NCI-H460 (cell line): ENCODE data around the gene BPHL. TPM values are rescaled to one million over a fixed set of nuclear protein-coding genes. Genes with fewer than 3 reads are reported as not detected.
A peak's percentile ranks its signal among the peaks of the same experiment; 100 is the strongest.
"Not testable (repeated sequence)": the region's sequence is repeated elsewhere in the genome, so short reads cannot be mapped to it uniquely, and the experiment has no call there.

Experiments used
- DNase-seq: peaks from one replicate; pipeline ENCODE4 v3.0.0-alpha.2; 2016; ENCODE audit warnings: low read depth; ENCODE audit errors: extremely low read depth
- polyA plus RNA-seq: library from polyadenylated mRNA; depleted of rRNA; stranded (reverse); fragments of >200 nt; gene quantifications from 2 replicates; pipeline ENCODE4 v1.2.3, GENCODE V29; 2014; cell fraction: nucleus; rRNA removed
- total RNA-seq: library from RNA; depleted of rRNA; stranded (reverse); fragments of >200 nt; shearing (Covaris generic); gene quantifications from 2 replicates; pipeline ENCODE4 v1.2.3, GENCODE V29; 2014; rRNA removed

BPHL gene
- total RNA-seq, result 14.9 and 16.1 TPM in 2 replicates
- 16.1 and 18.1 TPM in 2 replicates for polyA plus RNA-seq

DNA sequence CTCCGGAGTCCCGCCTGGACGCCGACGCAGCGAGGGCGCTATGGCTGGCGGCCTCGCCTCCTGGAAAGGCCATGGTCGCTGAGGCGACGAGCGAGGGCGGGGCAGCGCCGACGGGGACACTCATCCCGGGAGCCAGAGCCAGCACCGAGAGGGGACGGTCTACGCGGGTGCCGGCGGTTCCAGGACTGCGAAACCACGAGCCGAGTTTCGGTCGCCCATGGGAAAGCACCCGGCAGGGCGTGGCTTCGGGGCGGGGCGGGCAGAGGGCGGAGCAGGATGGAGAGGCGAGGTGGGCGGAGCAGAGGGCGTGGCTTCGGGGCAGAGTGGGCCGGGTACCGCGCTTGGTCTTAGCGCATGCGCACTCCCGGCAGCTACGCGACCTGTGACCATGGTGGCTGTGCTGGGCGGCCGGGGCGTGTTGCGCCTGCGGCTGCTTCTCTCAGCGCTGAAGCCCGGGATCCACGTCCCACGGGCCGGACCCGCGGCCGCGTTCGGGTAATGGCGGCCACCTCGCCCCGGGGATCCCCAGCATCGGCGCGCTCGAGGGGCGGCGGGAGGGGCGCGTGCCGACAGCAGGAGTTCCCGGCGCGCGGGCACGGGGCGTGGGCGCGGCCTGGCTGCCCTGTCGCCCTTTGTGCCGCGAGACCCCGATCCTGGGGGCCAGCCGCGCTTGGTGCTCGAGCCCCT is at the start of gene BPHL:
Gene BPHL, plus strand, starts transcription at position 359 of the 687 bp plus-strand sequence. Its CDS starts 30 bp downstream, at position 389.
- peak; percentile 91 for DNase-seq

DNA sequence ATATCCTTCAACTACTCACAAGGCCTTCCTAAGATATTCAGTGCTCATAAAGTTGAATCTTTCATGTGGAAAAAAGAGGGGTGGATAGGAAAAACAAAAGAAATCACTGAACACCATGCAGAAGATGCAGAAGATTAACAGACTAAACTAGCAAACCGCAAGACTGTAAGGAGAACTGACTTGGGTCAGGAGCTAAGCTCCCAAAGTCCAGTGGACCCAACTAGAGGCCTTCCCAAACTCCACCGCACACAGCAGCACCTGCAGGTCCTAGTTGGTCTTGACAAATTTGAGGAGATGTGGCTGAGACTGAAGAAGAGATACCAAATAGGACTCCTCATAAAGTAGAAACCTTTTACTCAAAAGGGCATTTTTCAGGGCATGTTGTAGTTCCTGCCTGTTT is 46.9 kb upstream of the BPHL start:
- no peak for DNase-seq

DNA sequence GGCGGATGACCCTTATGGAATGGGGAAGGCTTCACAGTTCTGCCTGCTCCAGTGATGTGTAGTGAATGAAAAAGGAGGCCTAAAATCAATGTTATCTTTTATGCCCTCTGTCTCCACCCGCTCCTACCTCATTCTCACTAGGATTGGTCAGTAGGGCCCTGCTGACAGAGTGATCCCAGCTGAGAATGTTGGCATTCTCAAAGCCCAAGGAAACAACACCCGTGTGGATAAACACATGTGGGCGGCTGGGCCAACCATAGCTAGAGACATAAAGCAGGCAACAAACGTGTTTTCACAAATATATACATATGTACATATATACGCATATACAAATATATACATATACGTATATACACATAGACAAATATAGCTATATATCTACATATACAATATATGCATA is 45.7 kb upstream of the BPHL start:
- no peak for DNase-seq

DNA sequence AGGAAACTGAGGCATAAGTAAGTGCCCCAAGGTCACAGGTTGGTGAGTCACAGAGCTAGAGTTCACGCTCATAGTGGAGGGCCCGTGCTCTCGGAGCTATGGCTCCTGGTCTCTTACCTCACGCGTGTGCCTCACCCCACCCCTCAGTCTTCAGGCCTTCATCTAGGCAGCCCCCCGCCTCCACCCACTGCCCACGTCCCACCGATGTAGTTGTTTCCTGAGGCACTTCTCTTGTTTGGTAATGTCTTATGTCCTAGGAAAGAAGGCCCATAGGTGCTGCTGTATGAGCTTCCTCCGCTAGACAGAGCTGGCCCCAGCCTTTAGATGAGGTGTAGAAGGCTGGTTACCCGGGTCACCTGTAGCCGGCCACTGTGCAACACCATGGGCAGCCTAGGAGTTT is 45.1 kb upstream of the BPHL start:
- no peak for DNase-seq

DNA sequence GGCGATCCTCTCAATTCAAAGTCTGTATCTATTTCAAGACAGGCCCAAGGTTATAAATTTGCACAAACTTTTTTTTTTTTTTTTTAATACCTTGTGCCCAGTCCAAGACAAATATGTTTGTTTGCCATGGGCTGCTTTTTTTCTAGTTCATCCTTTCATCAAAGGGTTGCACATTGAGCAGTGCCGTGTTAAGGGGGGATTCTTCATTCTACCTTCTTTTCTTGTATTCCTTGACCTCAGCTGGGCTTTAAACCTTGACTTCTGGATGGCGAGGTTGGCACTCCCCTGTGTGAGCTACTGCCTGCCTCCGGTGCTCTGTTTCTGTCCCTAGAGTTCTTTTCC is 42.8 kb upstream of the BPHL start:
- DNase-seq, result no peak

DNA sequence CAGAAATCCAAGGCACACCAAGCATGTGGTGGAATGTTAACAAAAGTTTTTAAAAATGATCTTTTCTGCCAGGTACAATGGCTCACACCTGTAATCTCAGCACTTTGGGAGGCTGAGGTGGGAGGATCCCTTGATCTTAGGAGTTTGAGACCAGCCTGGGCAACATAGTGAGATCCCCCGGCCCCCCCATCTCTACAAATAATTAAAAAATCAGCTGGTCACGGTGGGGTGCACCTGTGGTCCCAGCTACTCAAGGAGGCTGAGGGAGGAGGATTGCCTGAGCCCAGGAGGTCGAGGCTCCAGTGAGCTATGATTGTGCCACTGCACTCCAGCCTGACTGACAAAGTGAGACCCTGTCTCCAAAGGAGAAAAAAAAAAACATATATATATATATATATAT is 42.2 kb upstream of the BPHL start:
- DNase-seq, result no peak

DNA sequence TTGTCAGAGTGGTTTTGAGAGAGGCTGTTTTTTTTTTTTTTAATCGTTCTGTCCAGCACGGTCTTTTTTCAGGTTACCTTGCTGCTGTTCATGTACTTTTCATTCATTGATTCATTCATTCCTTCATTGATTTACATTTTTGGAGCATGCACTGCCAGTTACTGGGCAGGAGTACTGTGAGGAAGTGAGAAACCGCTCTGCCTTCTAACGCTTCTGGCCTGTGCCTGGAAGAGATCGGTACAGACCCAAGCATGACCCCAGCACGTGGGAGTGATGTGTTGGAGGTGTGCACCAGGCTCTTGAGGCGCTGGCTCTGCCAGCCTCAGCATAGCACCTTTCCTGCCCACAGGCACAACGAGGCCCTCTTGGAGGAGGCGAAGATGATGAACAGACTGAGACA is 41.1 kb upstream of the BPHL start:
- DNase-seq, result no peak

DNA sequence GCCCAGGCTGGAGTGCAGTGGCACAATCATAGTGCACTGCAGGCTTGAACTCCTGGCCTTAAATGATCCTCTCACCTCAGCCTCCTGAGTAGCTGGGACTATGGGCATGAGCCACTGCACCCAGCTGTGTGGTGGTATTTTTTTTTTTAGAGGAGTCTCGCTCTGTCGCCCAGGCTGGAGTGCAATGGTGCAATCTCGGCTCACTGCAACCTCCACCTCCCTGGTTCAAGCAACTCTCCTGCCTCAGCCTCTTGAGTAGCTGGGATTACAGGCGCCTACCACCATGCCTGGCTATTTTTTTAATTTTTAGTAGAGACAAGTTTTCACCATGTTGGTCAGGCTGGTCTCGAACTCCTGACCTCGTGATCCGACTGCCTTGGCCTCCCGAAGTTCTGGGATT is 39.6 kb upstream of the BPHL start:
- DNase-seq, result not testable (repeated sequence)

DNA sequence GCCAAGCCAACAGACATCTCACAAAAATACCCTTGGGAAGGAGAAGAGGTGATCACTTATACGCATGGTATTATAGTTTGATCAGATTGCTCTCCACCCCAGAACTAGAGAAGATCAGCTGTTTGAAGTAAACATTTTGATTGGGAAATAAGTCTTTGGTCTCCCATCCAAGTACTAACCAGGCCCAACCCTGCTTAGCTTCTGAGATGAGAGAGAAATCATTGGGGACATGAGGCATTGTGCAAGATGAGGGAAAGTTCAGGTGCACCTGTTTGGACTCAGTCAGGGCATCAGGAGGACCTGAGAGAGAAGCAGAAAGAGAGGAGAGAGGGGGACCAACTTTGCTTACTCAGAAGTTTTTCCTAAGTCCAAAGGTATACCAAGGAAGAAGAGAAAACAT is 38.8 kb upstream of the BPHL start:
- DNase-seq, result no peak

DNA sequence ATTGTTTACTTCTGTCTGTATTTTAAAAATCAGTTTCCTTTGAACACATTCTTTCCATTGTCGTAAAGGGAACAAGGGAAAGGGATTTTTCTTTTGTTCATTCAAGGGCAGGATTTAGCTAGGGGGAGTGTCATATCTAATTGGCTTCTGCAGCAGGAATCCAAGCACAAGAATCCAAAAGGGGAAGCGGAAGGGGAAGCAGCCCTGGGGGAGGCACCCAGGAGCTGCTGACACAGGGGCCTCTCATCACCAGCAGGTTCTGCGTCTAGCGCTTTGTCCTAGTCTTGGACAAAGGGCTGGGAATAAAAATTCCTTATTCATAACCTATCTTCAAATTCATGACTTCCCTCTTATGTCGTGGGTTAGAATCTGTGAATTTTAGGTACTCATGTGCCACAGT is 36.6 kb upstream of the BPHL start:
- no peak for DNase-seq

DNA sequence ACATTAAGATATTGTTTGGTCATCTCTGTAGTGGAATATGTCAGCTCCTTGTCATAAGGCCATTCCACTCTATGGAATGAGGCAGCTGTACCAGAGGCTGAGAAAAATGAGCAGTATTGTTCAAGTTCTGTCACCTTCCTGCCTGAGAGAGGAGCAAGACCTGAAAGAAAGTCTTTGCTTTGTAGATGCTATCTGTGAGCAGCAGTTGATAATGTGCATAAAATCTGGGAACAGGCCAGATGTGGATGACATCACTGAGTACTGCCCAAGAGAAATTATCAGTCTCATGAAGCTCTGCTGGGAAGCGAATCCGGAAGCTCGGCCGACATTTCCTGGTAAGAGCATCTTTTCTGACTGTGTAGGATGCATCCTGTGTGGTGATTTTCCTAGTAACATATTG is 33.4 kb upstream of the BPHL start:
- no peak for DNase-seq

DNA sequence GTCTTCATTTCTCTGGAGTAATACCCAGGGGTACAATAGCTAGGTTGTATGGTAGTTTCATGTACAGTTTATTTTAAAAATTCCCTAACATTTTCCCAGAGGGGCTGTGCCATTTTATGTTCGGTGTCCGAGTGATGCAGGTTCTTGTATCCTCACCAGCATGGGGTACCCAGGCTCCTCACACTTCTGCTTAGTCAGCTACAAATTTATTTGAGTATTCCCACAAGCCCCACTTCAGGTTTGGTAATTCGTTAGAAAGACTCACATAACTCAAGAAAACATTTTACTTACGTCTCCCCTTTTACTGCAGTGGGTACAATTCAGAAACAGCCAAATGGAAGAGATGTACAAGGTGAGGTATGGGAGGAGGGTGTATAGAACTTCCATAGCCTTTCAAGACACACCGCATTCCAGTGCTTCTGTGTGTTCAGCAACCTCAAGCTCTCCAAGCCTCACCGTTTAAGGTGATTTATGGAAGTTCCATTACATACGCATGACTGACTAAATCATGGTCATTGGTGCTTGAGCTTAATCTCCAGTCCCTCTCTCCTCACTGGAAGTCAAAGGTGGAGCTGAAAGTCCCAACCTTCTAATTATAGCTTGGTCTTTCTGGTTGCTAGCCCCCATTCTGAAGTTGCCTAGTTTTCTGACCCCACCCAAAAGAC is 32.1 kb upstream of the BPHL start:
- no peak for DNase-seq

DNA sequence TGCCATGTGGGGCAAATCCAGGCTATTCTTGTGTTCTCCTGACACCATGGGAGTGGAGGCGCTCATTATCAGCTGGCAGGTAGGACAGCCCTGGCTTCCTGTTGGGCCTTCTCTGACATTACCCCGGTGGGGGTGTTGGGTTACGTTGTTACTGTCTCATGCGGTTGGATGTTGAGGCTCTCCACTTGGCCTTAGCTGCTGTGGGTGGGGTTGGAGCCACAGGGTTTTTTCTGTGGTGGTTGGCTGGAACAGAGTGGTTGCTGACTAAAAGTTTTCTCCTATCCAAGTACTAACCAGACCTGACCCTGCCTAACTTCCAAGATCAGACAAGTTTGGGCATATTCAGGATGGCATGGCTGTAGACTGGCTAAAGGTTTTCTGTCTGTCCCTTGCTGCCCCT is 30.1 kb upstream of the BPHL start:
- no peak for DNase-seq

DNA sequence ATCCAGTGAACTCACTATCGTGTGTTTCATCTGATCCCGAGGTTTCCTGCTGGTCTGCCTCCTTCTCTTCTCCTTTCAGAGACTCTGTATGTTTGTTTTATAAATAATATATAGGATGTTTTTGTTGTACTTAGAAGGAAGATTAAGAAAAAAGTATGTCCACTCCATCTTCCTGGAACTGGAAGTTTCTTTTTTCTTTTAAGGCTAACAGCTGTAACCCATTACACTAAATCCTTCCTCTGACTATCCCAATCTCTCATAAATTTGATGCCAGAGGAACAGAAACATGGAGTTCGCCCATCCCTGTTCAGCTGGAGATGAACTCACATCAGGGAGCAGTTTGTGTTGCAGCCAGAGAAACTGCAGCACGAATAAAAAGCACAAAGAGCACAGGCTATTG is 29.5 kb upstream of the BPHL start:
- DNase-seq, result no peak

DNA sequence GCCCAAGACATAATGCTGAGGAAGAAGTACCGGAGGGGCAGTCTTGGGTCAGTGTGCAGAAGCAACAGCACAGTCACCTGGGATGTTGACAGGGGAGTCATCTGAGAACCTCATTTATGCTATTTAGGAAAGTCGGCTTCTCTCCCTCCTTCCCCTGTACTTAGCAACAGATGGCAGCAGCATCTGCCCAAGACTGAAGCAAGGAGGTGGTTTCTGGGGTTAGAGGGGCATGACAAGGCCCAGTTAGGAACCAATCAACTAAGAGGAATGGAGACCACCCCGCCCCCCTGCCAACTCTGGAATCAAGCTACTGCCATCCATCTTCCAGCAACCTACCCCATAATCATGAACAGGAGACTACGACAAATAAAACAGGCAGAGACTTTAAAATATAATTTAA is 28.5 kb upstream of the BPHL start:
- DNase-seq, result no peak

DNA sequence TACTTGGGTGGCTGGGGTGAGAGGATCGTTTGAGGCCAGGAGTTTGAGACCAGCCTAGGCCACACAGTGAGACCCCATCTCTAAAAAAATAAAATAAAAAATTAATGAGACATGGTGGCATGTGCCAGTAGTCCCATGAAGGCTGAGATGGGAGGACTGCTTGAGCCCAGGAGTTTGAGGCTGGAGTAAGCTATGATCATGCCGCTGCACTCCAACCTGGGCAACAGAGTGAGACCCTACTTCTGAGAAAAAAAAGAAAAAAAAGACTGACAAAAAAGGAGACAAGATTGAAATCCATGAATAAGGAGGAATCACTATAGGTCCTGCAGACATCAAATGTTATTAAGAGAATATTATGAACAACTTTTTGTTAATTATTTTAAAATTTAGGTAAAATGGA is 23.7 kb upstream of the BPHL start:
- no peak for DNase-seq

DNA sequence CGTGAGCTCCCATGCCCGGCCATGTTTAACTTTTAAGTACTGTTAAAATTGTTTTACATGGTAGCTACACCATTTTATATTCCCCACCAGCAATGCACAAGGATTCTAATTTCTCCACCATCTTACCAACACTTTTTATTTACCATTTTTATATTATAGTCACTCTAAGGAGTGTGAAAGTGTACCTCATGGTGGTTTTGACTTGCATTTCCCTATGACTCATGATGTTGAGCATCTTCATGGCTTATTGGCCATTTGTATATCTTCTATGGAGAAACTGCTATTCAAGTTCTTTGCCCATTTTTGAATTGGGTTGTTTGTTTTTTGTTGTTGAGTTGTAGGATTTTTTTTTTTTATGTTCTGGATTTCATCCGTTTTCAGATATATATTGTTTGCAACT is 15.6 kb upstream of the BPHL start:
- DNase-seq, result no peak

DNA sequence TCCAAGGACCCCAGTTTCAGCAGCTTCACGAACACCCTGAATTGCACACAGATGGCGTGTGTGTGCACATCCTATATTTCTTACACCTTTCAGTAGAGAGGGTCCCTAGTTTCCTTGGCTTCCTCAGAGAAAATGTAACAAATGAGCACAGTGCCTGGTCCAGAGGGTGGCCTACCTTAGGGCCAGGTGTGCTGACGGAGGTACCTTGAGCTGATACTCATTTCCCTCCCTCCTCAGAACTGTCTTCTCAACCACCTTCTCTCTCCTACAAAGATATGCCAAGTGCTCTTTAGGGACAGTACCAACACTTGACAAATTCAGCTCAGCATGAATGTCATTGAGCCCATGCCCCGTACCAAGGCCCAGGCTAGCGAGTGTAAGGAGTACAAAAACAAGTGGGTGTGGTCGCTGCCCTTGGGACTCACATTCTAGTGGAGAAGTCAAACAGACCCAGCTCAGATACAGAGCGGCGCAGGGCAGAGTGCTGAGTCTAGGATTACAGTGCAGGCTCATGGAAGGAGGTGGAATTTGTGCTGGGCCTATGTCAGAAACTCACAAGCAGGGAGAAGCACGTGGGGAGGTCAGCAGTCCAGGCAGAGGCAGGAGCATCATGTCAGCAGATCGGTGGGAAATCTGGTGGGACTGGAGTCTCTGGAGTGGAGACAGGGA is 9.6 kb upstream of the BPHL start:
- DNase-seq, result no peak

DNA sequence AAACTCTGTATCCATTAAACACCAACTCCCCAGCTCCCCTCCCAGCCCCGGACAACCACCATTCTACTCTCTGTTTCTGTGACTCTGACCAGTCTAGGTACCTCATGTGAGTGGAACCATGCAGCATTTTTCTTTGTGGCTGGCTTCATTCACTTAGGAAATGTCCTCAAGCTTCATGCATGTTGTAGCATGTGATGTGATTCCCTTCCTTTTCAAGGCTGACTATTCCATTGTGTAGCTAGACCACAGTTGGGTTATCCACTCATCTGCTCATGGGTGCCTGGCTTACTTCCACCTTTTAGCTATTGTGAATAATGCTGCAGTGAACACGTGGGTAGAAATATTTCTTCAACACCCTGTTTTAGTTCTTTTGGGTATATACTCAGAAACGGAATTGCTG is 8.8 kb upstream of the BPHL start:
- no peak for DNase-seq

DNA sequence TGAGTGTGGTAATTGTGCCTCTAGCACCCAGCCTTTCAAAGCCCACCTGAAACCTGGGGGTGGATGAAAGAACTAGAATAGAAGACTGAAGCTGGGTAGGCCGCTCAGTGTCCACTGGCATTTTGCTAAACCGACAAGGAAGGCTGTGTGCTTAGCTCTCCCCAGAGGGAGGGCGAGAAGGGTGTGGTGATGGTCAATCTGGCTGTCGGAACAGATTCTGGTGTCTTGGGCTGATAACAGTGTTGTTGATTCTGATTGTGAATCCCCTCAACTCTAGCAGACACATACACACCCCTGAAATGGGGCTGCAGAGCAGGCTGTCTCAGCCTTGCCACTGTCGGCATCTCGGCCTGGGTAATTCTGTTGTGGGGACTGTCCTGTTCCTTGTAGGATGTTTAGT is 4.1 kb upstream of the BPHL start:
- DNase-seq, result no peak

DNA sequence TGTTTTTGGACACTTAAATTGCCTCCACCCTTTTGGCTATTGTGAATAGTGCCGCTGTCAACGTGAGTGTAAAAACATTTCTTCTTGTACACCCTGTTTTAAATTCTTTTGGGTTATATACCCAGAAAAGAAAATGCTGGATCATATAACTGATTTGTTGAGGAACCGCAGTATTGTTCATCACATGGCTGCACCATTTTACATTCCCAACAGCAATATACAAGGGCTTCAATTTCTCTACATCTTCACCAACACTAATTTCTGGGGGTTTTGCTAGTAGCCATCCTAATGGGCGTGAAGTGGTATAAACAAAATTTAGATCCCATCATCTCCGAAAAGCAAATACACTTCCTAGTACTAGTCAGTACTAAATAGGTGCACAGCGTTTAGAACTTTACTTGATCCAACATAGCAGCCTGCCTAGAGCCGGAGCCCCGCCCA is 579 bp upstream of the BPHL start:
- DNase-seq, result no peak
